ENCODE data around the gene C2orf78.

Gene C2orf78

DNA sequence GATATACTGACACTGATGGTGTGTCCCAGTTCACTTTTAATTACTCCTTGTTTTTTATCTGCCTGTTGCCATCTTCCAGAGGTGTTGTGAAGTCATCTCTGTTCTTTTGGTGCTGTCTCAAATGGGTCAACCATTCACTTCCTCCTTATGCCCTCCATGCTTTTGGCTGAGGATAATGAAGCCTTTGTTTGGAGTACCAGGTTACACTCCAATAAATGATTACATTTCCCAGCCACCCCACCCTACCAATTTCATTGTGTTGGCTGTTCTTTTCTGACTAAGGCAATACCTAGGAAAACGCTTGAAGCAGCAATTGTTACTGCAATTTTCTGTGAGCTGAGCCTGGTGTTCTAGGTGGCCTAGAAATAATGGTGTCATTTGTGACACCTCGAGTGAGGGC lies 79.0 kb downstream of the C2orf78 start:
- TF ChIP-seq, protein P1, sequence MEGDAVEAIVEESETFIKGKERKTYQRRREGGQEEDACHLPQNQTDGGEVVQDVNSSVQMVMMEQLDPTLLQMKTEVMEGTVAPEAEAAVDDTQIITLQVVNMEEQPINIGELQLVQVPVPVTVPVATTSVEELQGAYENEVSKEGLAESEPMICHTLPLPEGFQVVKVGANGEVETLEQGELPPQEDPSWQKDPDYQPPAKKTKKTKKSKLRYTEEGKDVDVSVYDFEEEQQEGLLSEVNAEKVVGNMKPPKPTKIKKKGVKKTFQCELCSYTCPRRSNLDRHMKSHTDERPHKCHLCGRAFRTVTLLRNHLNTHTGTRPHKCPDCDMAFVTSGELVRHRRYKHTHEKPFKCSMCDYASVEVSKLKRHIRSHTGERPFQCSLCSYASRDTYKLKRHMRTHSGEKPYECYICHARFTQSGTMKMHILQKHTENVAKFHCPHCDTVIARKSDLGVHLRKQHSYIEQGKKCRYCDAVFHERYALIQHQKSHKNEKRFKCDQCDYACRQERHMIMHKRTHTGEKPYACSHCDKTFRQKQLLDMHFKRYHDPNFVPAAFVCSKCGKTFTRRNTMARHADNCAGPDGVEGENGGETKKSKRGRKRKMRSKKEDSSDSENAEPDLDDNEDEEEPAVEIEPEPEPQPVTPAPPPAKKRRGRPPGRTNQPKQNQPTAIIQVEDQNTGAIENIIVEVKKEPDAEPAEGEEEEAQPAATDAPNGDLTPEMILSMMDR (conservative IDR thresholded peaks at IDR 0.05; ENCODE audit: control insufficient read depth, insufficient read depth, low read depth, low read length), result no peak

More for the DNA sequence above, 79.0 kb downstream of the C2orf78 start:
- H3K4me3 ChIP-seq (ENCODE audit: control insufficient read depth, low read depth, low read length), result no peak overlapping the region
- no peak for DNase-seq (ENCODE audit: low read depth)
